Uterus (tissue), 4 donors: ENCODE results near the gene GCNT3. TPM values are rescaled to one million over a fixed set of nuclear protein-coding genes. Genes with fewer than 3 reads are reported as not detected.

ENCODE experiments used
- DNase-seq, 2 donors: peaks; one replicate each; pipeline ENCODE4 v3.0.0-alpha.2; 2019 to 2020
- H3K27ac ChIP-seq, 2 donors: fragments of 200-600 bp; sonication (generic); 1 replicate in 1 of 2; 2 replicates in 1 of 2; pipeline ENCODE4 v1.5.1; 2016 to 2018
- H3K27me3 ChIP-seq, 2 donors: fragments of 200-600 bp; sonication (generic); one replicate each; pipeline ENCODE4 v1.5.1; 2018 to 2019; ENCODE audit warnings: control low read depth in 1 of 2
- H3K36me3 ChIP-seq, 2 donors: fragments of 200-600 bp; sonication (generic); one replicate each; pipeline ENCODE4 v1.5.1; 2019; ENCODE audit warnings: control low read depth in 1 of 2
- H3K4me1 ChIP-seq, 2 donors: fragments of 200-600 bp; sonication (generic); one replicate each; pipeline ENCODE4 v1.5.1; 2018 to 2019; ENCODE audit warnings: control low read depth in 1 of 2
- H3K4me3 ChIP-seq, 2 donors: fragments of 200-600 bp; sonication (generic); 1 replicate in 1 of 2; 2 replicates in 1 of 2; pipeline ENCODE4 v1.5.1; 2018 to 2019; ENCODE audit warnings: mild to moderate bottlenecking in 1 of 2
- H3K9me3 ChIP-seq, 2 donors: fragments of 200-600 bp; sonication (generic); one replicate each; pipeline ENCODE4 v1.5.1; 2019; ENCODE audit warnings: control low read depth in 1 of 2
- CTCF ChIP-seq, 4 experiments: fragments of 200-600 bp in 2 of 4; fragments of 450-650 bp in 2 of 4; sonication (generic) in 2 of 4; IDR thresholded peaks; one replicate each; pipeline ENCODE4 v1.5.1; 2016 to 2019; ENCODE audit warnings: antibody characterized with exemption in 4 of 4, mild to moderate bottlenecking in 2 of 4, moderate library complexity in 1 of 4
- POLR2A ChIP-seq, 2 donors: fragments of 450-650 bp; IDR thresholded peaks; one replicate each; pipeline ENCODE4 v1.6.1; 2016; ENCODE audit warnings: antibody characterized with exemption in 2 of 2, mild to moderate bottlenecking in 1 of 2, moderate library complexity in 1 of 2
- intact Hi-C: fragments of 100-400 bp; cut with DNase I; formaldehyde crosslinking; loops from one replicate; pipeline ENCODE4 v1.15.1; 2023; ENCODE audit warnings: low total_unique reads
- total RNA-seq, 4 donors: library from RNA; depleted of rRNA in 3 of 4; stranded (reverse); fragments of >200 nt in 3 of 4; gene quantifications; one replicate each; pipeline versions ENCODE4 v1.1.0 to v1.2.4, GENCODE V29; 2014 to 2023
- donor health status: DM: yes; HTN: yes; CAD: no.

Gene GCNT3
- 1 to 10 TPM in 1 of 4 donors, under 1 TPM in 1, not detected in 2; 0.59 to 1.7 TPM for total RNA-seq

DNA sequence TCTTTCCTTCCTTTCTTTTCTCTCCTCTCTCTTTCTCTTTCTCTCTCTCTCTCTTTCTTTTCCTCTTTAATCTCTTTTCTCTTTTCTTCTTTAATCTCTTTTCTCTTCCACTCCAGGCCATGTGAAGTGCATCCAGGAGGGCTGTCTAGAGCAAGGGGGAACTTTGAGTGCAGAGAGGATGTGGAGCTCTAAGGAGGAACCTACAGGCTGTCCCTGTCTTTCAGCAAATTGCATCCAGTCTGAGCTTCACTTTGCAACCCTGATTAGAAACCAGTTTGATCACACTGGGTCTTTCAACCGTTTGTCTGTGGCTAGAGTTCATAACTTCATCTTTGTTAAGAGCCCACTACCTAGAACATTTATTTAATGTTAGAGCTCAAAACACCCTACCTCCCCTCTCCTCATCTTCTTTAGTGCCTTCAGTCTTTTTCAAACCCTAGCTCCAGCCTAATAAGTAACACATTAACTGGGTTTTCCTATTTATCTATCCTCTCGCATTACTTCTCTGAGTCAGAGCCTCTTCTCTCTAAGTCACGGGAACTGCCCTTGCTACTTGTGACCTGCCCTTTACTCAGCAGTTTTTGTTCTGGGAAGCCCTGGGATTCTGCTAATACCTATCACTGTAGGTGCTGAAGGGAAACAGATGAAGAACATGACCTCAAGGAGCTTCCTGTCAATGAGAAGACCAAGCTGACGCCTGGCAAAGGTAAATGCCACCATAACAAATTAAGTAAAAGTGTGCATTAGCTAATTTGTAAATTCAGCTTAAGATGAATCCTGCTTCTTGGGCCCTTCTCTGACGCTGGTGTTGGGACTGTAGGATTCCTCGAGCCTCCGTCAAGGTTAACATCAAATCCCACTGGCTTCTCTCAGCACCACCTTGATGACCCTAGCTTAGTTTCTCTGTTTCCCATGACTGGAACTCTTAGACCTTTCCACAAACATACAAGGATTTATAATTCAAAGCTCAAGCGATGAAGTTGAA lies at the start of gene GCNT3:
Gene GCNT3, plus strand, starts transcription at position 508 of the 985 bp plus-strand sequence. CDS start 6,456 bp downstream, outside the sequence.
- DNase-seq = no peak
- Histone ChIP-seq H3K9me3 (no peaks in the 10 kb centered on the region), H3K36me3 (no peaks in the 10 kb centered on the region), H3K4me3 (no peak within 1 kb of the TSS), H3K27me3 (no peaks in the 10 kb centered on the region), H3K27ac (no peak within 1 kb of the TSS), H3K4me1 (no peaks in the 10 kb centered on the region)
- no peak for TF ChIP-seq CTCF (IDR thresholded peaks at IDR 0.05)
- TF ChIP-seq POLR2A (IDR thresholded peaks at IDR 0.05) = no peak
- intact Hi-C loops = no loop called here

- Histone ChIP-seq H3K9me3 (no peaks in the 10 kb centered on the region), H3K27me3 (no peaks in the 10 kb centered on the region), H3K27ac (no peak overlapping the region), H3K4me3 (no peak overlapping the region), H3K36me3 (no peaks in the 10 kb centered on the region), H3K4me1 (no peaks in the 10 kb centered on the region)
- DNase-seq = no peak
- TF ChIP-seq POLR2A (IDR thresholded peaks at IDR 0.05) (no peak), CTCF (IDR thresholded peaks at IDR 0.05) (no peak)
- intact Hi-C loops = no loop called here
Observed at GRCh38 chr15:59562448-59563186, 49.0 kb upstream of the GCNT3 start.

- no peak for TF ChIP-seq POLR2A (IDR thresholded peaks at IDR 0.05)
- no peak for TF ChIP-seq CTCF (IDR thresholded peaks at IDR 0.05)
- Histone ChIP-seq H3K27me3 (no peaks in the 10 kb centered on the region), H3K9me3 (no peaks in the 10 kb centered on the region), H3K4me1 (no peaks in the 10 kb centered on the region), H3K27ac (no peak overlapping the region), H3K36me3 (no peaks in the 10 kb centered on the region), H3K4me3 (no peak overlapping the region)
- intact Hi-C loops = no loop called here
- DNase-seq = no peak
Observed at GRCh38 chr15:59565299-59565698, 46.3 kb upstream of the GCNT3 start.

- H3K27ac ChIP-seq = no peak overlapping the region
- no peaks in the 10 kb centered on the region for H3K4me1 ChIP-seq
- intact Hi-C loops = no loop called here
- H3K36me3 ChIP-seq = no peaks in the 10 kb centered on the region
- DNase-seq = no peak
- H3K4me3 ChIP-seq = no peak overlapping the region
- TF ChIP-seq CTCF (IDR thresholded peaks at IDR 0.05) = no peak
- no peaks in the 10 kb centered on the region for H3K9me3 ChIP-seq
- H3K27me3 ChIP-seq = no peaks in the 10 kb centered on the region
Observed at GRCh38 chr15:59567324-59567723, 44.3 kb upstream of the GCNT3 start.

DNA sequence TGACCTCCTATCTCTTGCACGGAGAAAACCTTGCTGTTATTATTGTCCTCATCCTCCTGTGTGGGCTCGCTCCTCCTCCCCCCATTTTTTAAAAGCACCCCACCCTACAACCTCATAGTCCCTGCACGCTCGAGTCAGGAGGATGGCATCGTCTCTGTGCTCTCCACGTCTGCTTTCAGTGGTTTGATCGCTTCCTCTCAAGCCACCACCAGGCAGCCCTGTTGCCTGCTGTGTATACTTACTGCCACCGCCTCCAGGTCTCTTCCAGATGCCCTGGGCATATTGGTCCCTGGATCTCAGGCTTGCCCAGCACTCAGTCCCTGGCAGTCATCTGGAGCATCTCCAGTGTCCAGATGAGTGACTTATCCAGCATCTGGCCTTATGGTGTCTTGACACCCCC lies 42.1 kb upstream of the GCNT3 start:
- no peaks in the 10 kb centered on the region for H3K4me1 ChIP-seq
- intact Hi-C loops = no loop called here
- no peak overlapping the region for H3K27ac ChIP-seq
- no peak for DNase-seq
- no peak overlapping the region for H3K4me3 ChIP-seq
- H3K27me3 ChIP-seq = no peaks in the 10 kb centered on the region
- TF ChIP-seq POLR2A (IDR thresholded peaks at IDR 0.05) (no peak), CTCF (IDR thresholded peaks at IDR 0.05) (no peak)
- H3K9me3 ChIP-seq = no peaks in the 10 kb centered on the region
- H3K36me3 ChIP-seq = no peaks in the 10 kb centered on the region
